Measurements from ENCODE around the gene ATP6V1E1.
A peak's percentile ranks its signal among the peaks of the same experiment; 100 is the strongest.

ATP6V1E1 gene

GRCh38 chr22:17656870-17657395, 28.4 kb upstream of the ATP6V1E1 start:
- no peaks in the 10 kb centered on the region for H3K4me1 ChIP-seq (ENCODE audit: control insufficient read depth, insufficient read depth, low read depth, low read length)
- no peaks in the 10 kb centered on the region for H3K27me3 ChIP-seq (ENCODE audit: control insufficient read depth in 1 of 2, insufficient read depth in 1 of 2, low read length in 2 of 2)
- no peak overlapping the region for H3K27ac ChIP-seq (ENCODE audit: low read length, poor library complexity, severe bottlenecking)
- H3K36me3 ChIP-seq (ENCODE audit: control insufficient read depth in 1 of 2, insufficient read depth in 2 of 2, low read depth in 1 of 2, low read length in 2 of 2), result peaks cover 12 to 18% of the 10 kb centered on the region in 2 experiments
- H2BK12ac ChIP-seq (ENCODE audit: low read length in 2 of 2), result no peak overlapping the region
- no peaks in the 10 kb centered on the region for H3K9me3 ChIP-seq (ENCODE audit: control insufficient read depth, low read length)
- no peak overlapping the region for H2BK5ac ChIP-seq (ENCODE audit: low read depth, low read length, poor library complexity, severe bottlenecking)
- no peak overlapping the region for H2BK120ac ChIP-seq (ENCODE audit: low read depth, low read length)
- no peak overlapping the region for H4K91ac ChIP-seq (ENCODE audit: low read length)
- H3K4me2 ChIP-seq (ENCODE audit: low read length, poor library complexity, severe bottlenecking), result no peak overlapping the region
- no peak overlapping the region for H4K8ac ChIP-seq (ENCODE audit: low read length)
- no peak for DNase-seq
- H3K4me3 ChIP-seq (ENCODE audit: insufficient read depth in 1 of 2, low read depth in 1 of 2, low read length in 2 of 2), result peak overlapping the region in 1 of 2 experiments; percentile 37
- H3K14ac ChIP-seq (ENCODE audit: low read length in 2 of 2), result no peak overlapping the region
- H3K23ac ChIP-seq (ENCODE audit: low read length in 2 of 2), result no peak overlapping the region
- no peak overlapping the region for H3K18ac ChIP-seq (ENCODE audit: low read depth in 1 of 2, low read length in 2 of 2)
- no peak overlapping the region for H2BK15ac ChIP-seq (ENCODE audit: low read depth, poor library complexity, severe bottlenecking)
- peaks cover 15% of the 10 kb centered on the region for H3K79me1 ChIP-seq (replicated peaks; ENCODE audit: low read length, poor library complexity, severe bottlenecking)
- peak overlapping the region; percentile 49 for H3K9ac ChIP-seq (ENCODE audit: low read length)
- H3K4ac ChIP-seq (ENCODE audit: low read depth in 1 of 2, low read length in 2 of 2), result no peak overlapping the region
- no peak overlapping the region for H2AFZ ChIP-seq (ENCODE audit: low read depth, low read length)
- 96% methylated on average over 10 of the region's 10 CpGs for WGBS
- H2AK5ac ChIP-seq (ENCODE audit: low read length, severe bottlenecking), result no peak overlapping the region

DNA sequence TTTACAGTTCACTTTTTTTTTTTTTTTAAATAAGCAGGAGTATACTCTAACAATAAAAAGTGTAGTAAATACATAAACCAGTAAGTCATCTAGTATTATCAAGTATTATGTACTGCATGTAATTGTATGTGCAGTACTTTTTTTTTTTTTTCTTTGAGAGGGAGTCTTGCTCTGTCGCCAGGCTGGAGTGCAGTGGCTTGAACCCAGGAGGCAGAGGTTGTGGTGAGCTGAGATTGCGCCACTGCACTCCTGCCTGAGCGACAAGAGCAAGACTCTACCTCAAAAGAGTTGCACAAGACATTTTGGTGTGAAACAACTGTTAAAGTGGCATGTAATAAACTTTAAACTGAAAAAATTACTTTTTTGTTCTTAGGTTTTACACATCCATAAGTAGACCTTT, 26.7 kb upstream of the ATP6V1E1 start:
- H3K4me3 ChIP-seq (ENCODE audit: insufficient read depth in 1 of 2, low read depth in 1 of 2, low read length in 2 of 2), result no peak overlapping the region
- H3K79me1 ChIP-seq (replicated peaks; ENCODE audit: low read length, poor library complexity, severe bottlenecking), result peaks cover 22% of the 10 kb centered on the region
- no peak for DNase-seq
- H3K27me3 ChIP-seq (ENCODE audit: control insufficient read depth in 1 of 2, insufficient read depth in 1 of 2, low read length in 2 of 2), result no peaks in the 10 kb centered on the region
- no peak overlapping the region for H3K4ac ChIP-seq (ENCODE audit: low read depth in 1 of 2, low read length in 2 of 2)
- H4K91ac ChIP-seq (ENCODE audit: low read length), result no peak overlapping the region
- no peak overlapping the region for H3K23ac ChIP-seq (ENCODE audit: low read length in 2 of 2)
- no peak overlapping the region for H2BK15ac ChIP-seq (ENCODE audit: low read depth, poor library complexity, severe bottlenecking)
- no peak overlapping the region for H4K8ac ChIP-seq (ENCODE audit: low read length)
- H3K27ac ChIP-seq (ENCODE audit: low read length, poor library complexity, severe bottlenecking), result no peak overlapping the region
- peaks cover 12 to 18% of the 10 kb centered on the region in 2 experiments for H3K36me3 ChIP-seq (ENCODE audit: control insufficient read depth in 1 of 2, insufficient read depth in 2 of 2, low read depth in 1 of 2, low read length in 2 of 2)
- no peak overlapping the region for H3K4me2 ChIP-seq (ENCODE audit: low read length, poor library complexity, severe bottlenecking)
- no peak overlapping the region for H3K9ac ChIP-seq (ENCODE audit: low read length)
- H2BK120ac ChIP-seq (ENCODE audit: low read depth, low read length), result no peak overlapping the region
- H2BK12ac ChIP-seq (ENCODE audit: low read length in 2 of 2), result no peak overlapping the region
- no peak overlapping the region for H2AFZ ChIP-seq (ENCODE audit: low read depth, low read length)
- no peaks in the 10 kb centered on the region for H3K9me3 ChIP-seq (ENCODE audit: control insufficient read depth, low read length)
- H3K14ac ChIP-seq (ENCODE audit: low read length in 2 of 2), result no peak overlapping the region
- 100% methylated on average over 1 of the region's 3 CpGs for whole genome bisulfite sequencing
- H3K4me1 ChIP-seq (ENCODE audit: control insufficient read depth, insufficient read depth, low read depth, low read length), result no peaks in the 10 kb centered on the region
- no peak overlapping the region for H3K18ac ChIP-seq (ENCODE audit: low read depth in 1 of 2, low read length in 2 of 2)
- no peak overlapping the region for H2AK5ac ChIP-seq (ENCODE audit: low read length, severe bottlenecking)
- H2BK5ac ChIP-seq (ENCODE audit: low read depth, low read length, poor library complexity, severe bottlenecking), result no peak overlapping the region

- Histone ChIP-seq H3K14ac (ENCODE audit: low read length in 2 of 2) (no peak overlapping the region), H2BK12ac (ENCODE audit: low read length in 2 of 2) (no peak overlapping the region), H3K27me3 (ENCODE audit: control insufficient read depth in 1 of 2, insufficient read depth in 1 of 2, low read length in 2 of 2) (no peaks in the 10 kb centered on the region), H3K36me3 (ENCODE audit: control insufficient read depth in 1 of 2, insufficient read depth in 2 of 2, low read depth in 1 of 2, low read length in 2 of 2) (peaks cover 0 to 13% of the 10 kb centered on the region in 2 experiments), H4K91ac (ENCODE audit: low read length) (no peak overlapping the region), H3K18ac (ENCODE audit: low read depth in 1 of 2, low read length in 2 of 2) (no peak overlapping the region), H2BK15ac (ENCODE audit: low read depth, poor library complexity, severe bottlenecking) (no peak overlapping the region), H4K8ac (ENCODE audit: low read length) (no peak overlapping the region), H3K4me1 (ENCODE audit: control insufficient read depth, insufficient read depth, low read depth, low read length) (no peaks in the 10 kb centered on the region), H3K9ac (ENCODE audit: low read length) (no peak overlapping the region), H3K23ac (ENCODE audit: low read length in 2 of 2) (no peak overlapping the region), H3K4me3 (ENCODE audit: insufficient read depth in 1 of 2, low read depth in 1 of 2, low read length in 2 of 2) (no peak overlapping the region), H2AFZ (ENCODE audit: low read depth, low read length) (no peak overlapping the region), H2BK5ac (ENCODE audit: low read depth, low read length, poor library complexity, severe bottlenecking) (no peak overlapping the region), H3K4me2 (ENCODE audit: low read length, poor library complexity, severe bottlenecking) (no peak overlapping the region), H3K4ac (ENCODE audit: low read depth in 1 of 2, low read length in 2 of 2) (no peak overlapping the region), H3K79me1 (replicated peaks; ENCODE audit: low read length, poor library complexity, severe bottlenecking) (peaks cover 18% of the 10 kb centered on the region), H2AK5ac (ENCODE audit: low read length, severe bottlenecking) (no peak overlapping the region), H3K9me3 (ENCODE audit: control insufficient read depth, low read length) (no peaks in the 10 kb centered on the region), H2BK120ac (ENCODE audit: low read depth, low read length) (no peak overlapping the region), H3K27ac (ENCODE audit: low read length, poor library complexity, severe bottlenecking) (no peak overlapping the region)
- DNase-seq, result no peak
- no CpG with 5 or more reads among the region's 1 CpG for WGBS
Observed at GRCh38 chr22:17648569-17648968, 20.0 kb upstream of the ATP6V1E1 start.

DNA sequence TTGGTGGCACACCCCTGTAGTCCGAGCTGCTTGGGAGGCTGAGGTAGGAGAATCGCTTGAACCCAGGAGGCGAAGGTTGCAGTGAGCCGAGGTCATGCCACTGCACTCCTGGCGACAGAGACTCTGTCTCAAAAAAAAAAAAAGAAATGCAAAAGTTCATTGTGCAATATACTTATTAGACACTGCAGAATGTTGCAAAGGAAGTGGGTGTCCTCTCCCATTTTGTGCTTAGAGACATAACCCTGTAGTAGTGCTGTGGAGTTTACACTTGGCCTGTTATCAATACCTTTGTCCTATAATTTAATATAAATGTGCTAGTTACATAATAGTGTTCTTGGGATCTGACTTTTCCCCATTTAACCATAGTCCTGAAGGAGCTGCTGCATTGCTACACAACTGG, 19.4 kb upstream of the ATP6V1E1 start:
- H3K27ac ChIP-seq (ENCODE audit: low read length, poor library complexity, severe bottlenecking), result no peak overlapping the region
- H3K79me1 ChIP-seq (replicated peaks; ENCODE audit: low read length, poor library complexity, severe bottlenecking), result peaks cover 14% of the 10 kb centered on the region

More for the DNA sequence above, 19.4 kb upstream of the ATP6V1E1 start:
- Histone ChIP-seq H2AK5ac (ENCODE audit: low read length, severe bottlenecking) (no peak overlapping the region), H3K4me3 (ENCODE audit: insufficient read depth in 1 of 2, low read depth in 1 of 2, low read length in 2 of 2) (no peak overlapping the region), H2BK15ac (ENCODE audit: low read depth, poor library complexity, severe bottlenecking) (no peak overlapping the region), H3K4ac (ENCODE audit: low read depth in 1 of 2, low read length in 2 of 2) (no peak overlapping the region), H2BK120ac (ENCODE audit: low read depth, low read length) (no peak overlapping the region), H4K8ac (ENCODE audit: low read length) (no peak overlapping the region), H3K23ac (ENCODE audit: low read length in 2 of 2) (no peak overlapping the region), H3K4me1 (ENCODE audit: control insufficient read depth, insufficient read depth, low read depth, low read length) (no peaks in the 10 kb centered on the region), H3K14ac (ENCODE audit: low read length in 2 of 2) (no peak overlapping the region), H3K9ac (ENCODE audit: low read length) (no peak overlapping the region), H2BK12ac (ENCODE audit: low read length in 2 of 2) (no peak overlapping the region), H3K9me3 (ENCODE audit: control insufficient read depth, low read length) (no peaks in the 10 kb centered on the region), H3K27me3 (ENCODE audit: control insufficient read depth in 1 of 2, insufficient read depth in 1 of 2, low read length in 2 of 2) (no peaks in the 10 kb centered on the region), H2AFZ (ENCODE audit: low read depth, low read length) (no peak overlapping the region), H4K91ac (ENCODE audit: low read length) (no peak overlapping the region), H3K36me3 (ENCODE audit: control insufficient read depth in 1 of 2, insufficient read depth in 2 of 2, low read depth in 1 of 2, low read length in 2 of 2) (peaks cover 0 to 13% of the 10 kb centered on the region in 2 experiments), H3K4me2 (ENCODE audit: low read length, poor library complexity, severe bottlenecking) (no peak overlapping the region), H3K18ac (ENCODE audit: low read depth in 1 of 2, low read length in 2 of 2) (no peak overlapping the region), H2BK5ac (ENCODE audit: low read depth, low read length, poor library complexity, severe bottlenecking) (no peak overlapping the region)
- DNase-seq, result no peak
- WGBS, result 98% methylated on average over 3 of the region's 5 CpGs

Measured in mesenchymal stem cell (in vitro differentiated cells and primary cell).